GM12878 (cell line): ENCODE results near the gene ITGB2. TPM values are rescaled to one million over a fixed set of nuclear protein-coding genes. Genes with fewer than 3 reads are reported as not detected.

Source experiments
- ATF2 ChIP-seq: IDR thresholded peaks from 2 replicates; pipeline ENCODE4 v1.6.1; 2012; ENCODE audit warnings: low read length, inconsistent platforms
- CHD4 ChIP-seq: fragments of 200-600 bp; sonication (generic); IDR thresholded peaks from 2 replicates; pipeline ENCODE4 v1.6.1; 2016; ENCODE audit warnings: mild to moderate bottlenecking
- CUX1 ChIP-seq: IDR thresholded peaks from 2 replicates; pipeline ENCODE4 v1.6.1; 2012; ENCODE audit warnings: improper control_type of control experiment, low read depth, low read length; ENCODE audit not compliant: insufficient replicate concordance
- E4F1 ChIP-seq: fragments of 450-650 bp; IDR thresholded peaks from 2 replicates; pipeline ENCODE4 v1.6.1; 2018; ENCODE audit warnings: borderline replicate concordance, mild to moderate bottlenecking; ENCODE audit not compliant: partially characterized antibody
- KAT2A ChIP-seq: conservative IDR thresholded peaks from 2 replicates; pipeline ENCODE4 v1.6.1; 2011; ENCODE audit warnings: low read depth, low read length; ENCODE audit not compliant: control insufficient read depth
- NFYB ChIP-seq: IDR thresholded peaks from 2 replicates; pipeline ENCODE4 v1.6.1; 2011; ENCODE audit warnings: low read depth, mild to moderate bottlenecking, low read length, improper control_type of control experiment, moderate library complexity; ENCODE audit not compliant: insufficient read depth
- PKNOX1 ChIP-seq: fragments of 450-650 bp; IDR thresholded peaks from 2 replicates; pipeline ENCODE4 v1.6.1; 2016; ENCODE audit warnings: mild to moderate bottlenecking
- ZNF274 ChIP-seq: IDR thresholded peaks from one replicate; pipeline ENCODE4 v1.8.0; 2011; ENCODE audit not compliant: insufficient read length, insufficient read depth
- ZNF384 ChIP-seq: IDR thresholded peaks from 2 replicates; pipeline ENCODE4 v1.6.1; 2012; ENCODE audit warnings: low read depth, mild to moderate bottlenecking, low read length, improper control_type of control experiment, borderline replicate concordance
- polyA plus RNA-seq, 11 experiments: library from polyadenylated mRNA; depleted of rRNA in 4 of 11; unstranded in 6 of 11; stranded (reverse) in 5 of 11; fragments of >200 nt; fragmentation: Nextera tagmentation in 4 of 11; fragmentation: Illumina TruSeq in 1 of 11; extraction: Ambion mirVana in 4 of 11; extraction: Trizol in 1 of 11; gene quantifications; 1 replicate in 1 of 11; 2 replicates in 10 of 11; pipeline versions ENCODE4 v1.2.1 to v1.2.3, GENCODE V29; 2011 to 2016; ENCODE audit warnings: inconsistent platforms in 2 of 11, missing spikeins in 2 of 11, low read depth in 1 of 11
- total RNA-seq, 4 experiments: library from RNA; depleted of rRNA in 3 of 4; stranded (reverse); fragments of >200 nt in 3 of 4; fragmentation: Illumina TruSeq in 1 of 4; extraction: Trizol in 1 of 4; gene quantifications; 2 replicates each; pipeline versions ENCODE4 v1.2.1 to v1.2.3, GENCODE V29; 2013 to 2021

The ITGB2 gene
- total and polyA plus RNA-seq, 10 of the 15 experiments (the other 5 are each of a cell fraction or from before 2014, with no cell fraction given), result 8.0 to 172 (median 58.9) TPM

- TF ChIP-seq CUX1 (no peak), ZNF274 (no peak), KAT2A (no peak), CHD4 (no peak), ZNF384 (no peak), ATF2 (no peak), PKNOX1 (no peak), E4F1 (no peak), NFYB (no peak)
These were observed 32.4 kb upstream of the ITGB2 start (continued) for GRCh38 chr21:44952929-44953627.
